HG02571 (cell line): ENCODE results near the gene BLOC1S2.
"Not testable (repeated sequence)": the region's sequence is repeated elsewhere in the genome, so short reads cannot be mapped to it uniquely, and the experiment has no call there.

Experiments
- ATAC-seq: cut with Tn5 transposase; IDR thresholded peaks from one replicate; pipeline ENCODE4 v1.9.1; 2021; ENCODE audit warnings: mild to moderate bottlenecking, moderate library complexity; ENCODE audit not compliant: unreplicated experiment

BLOC1S2 gene

GRCh38 chr10:100292300-100292699 is 5.8 kb upstream of the BLOC1S2 start:
- not testable (repeated sequence) for ATAC-seq

GRCh38 chr10:100291356-100291755 is 4.9 kb upstream of the BLOC1S2 start:
- no peak for ATAC-seq

GRCh38 chr10:100289641-100290040 is 3.2 kb upstream of the BLOC1S2 start:
- ATAC-seq = no peak

GRCh38 chr10:100288196-100288595 is 1.7 kb upstream of the BLOC1S2 start:
- no peak for ATAC-seq

DNA sequence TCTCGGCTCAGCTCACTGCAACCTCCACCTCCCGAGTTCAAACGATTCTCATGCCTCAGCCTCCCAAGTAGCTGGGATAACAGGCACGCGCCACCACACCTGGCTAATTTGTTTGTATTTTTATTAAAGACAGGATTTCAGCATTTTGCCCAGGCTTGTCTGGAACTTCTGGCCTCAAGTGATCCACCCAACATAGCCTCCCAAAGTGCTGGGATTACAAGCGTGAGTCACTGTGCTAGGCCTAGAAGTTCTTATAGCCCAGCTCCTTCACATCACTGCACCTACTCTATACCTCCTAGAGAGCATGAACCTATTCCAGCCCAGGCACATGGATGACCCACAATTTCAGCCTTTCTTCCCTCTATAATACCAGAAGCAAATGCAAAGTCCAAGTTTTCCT is 1.3 kb upstream of the BLOC1S2 start:
- ATAC-seq = no peak

- not testable (repeated sequence) for ATAC-seq
These were observed 1.2 kb downstream of the BLOC1S2 start for GRCh38 chr10:100285326-100285725.

DNA sequence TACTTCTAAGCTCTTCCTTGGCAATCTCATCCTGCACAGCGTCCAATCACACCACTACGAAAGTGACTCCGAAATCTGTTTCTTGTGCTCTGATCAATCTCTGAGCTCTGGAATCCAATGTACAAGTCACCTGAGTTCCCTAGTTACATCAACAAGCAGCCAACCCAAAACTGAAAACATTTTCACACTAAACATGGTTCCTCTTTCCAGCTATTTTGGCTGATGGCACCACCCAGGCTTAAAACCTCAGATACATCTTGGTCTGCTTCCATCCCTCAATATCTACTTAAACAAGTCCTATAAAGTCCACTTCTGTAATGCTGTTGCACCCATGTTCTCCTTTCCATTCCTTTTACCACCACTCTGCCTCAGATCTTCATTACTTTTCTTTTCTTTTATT is 3.6 kb downstream of the BLOC1S2 start:
- no peak for ATAC-seq

- ATAC-seq = not testable (repeated sequence)
These were observed 9.5 kb downstream of the BLOC1S2 start for GRCh38 chr10:100276971-100277370.

- peak; percentile 77 for ATAC-seq
These were observed 19.0 kb downstream of the BLOC1S2 start, which contains the start of gene CWF19L1 for GRCh38 chr10:100267239-100268104. Gene CWF19L1 (minus strand): TSS chr10:100267638. CDS start chr10:100267593, 45 bp downstream.

DNA sequence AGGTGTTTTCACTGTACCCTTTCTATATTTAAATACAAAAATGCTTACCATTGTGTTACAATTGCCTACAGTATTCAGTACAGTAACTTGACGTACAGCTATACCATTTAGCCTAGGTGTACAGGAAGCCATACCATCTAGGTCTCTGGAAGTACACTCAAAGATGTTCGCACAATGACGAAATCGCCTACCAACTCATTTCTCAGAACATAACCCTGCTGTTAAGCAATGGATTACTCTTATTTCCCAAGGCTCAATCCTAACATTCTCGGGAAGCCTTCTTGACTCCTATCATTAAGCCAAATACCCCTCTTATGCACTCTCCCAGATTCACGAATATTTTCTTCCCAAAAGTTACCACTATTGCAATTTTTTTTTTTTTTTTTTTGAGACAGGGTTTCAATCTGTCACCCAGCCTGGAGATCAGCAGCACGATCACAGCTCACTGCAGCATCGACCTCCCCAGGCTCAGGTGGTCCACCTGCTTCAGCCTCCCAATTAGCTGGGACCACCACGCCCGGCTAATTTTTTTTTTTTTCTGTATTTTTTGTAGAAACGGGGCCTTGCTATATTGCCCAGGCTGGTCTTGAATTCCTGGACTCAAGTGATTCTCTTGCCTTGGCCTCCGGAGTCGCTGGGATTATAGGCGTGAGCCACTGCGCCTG is 20.5 kb downstream of the BLOC1S2 start:
- ATAC-seq = no peak

DNA sequence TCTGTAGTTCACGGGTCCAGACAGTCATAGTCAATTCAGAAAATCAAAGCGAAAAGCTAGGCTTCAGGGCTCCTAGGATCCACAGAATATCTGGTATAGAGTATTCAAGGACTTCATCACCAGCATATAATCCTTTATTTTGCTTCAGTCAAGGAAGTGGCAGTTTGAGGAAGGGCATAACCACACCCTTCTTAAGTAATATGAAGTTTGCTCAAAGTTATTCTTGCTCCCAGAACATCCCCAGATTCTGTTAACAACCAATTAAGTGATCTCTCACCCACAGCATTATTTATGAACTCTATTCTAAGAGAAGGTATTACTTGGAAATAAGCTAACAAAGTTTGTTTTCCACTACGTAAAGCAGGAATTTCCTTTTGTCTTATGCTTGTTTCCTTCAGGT is 32.3 kb downstream of the BLOC1S2 start:
- no peak for ATAC-seq

DNA sequence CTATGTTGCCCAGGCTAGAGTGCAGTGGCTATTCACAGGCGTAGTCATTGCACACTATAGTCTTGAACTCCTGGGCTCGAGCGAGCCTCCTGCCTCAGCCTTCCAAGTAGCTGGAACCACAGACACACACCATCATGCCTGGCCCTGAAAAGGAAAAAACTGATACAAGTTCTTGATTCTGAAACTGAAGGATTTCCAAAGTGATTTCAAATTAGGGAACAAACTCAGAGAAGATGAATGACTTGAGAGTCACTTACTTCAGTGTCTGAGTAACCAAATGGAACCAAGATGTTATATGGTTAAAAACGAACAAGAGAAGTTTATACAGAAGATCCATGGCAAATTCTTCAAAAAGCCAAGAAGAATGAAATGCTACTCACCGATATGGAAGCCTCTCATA is 33.4 kb downstream of the BLOC1S2 start:
- no peak for ATAC-seq

DNA sequence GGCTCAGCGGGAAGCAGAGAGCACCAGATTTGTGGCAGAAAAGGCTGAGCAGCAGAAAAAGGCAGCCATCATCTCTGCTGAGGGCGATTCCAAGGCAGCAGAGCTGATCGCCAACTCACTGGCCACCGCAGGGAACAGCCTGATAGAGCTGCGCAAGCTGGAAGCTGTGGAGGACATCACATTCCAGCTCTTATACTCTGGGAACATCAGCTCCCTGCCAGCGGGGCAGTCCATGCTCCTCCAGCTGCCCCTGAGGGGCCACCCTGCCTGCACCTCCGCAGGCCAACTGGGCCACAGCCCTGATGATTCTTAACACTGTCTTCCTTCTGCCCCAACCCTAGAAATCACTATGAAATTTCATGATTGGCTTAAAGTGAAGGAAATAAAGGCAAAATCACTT is 37.7 kb downstream of the BLOC1S2 start:
- ATAC-seq = no peak

GRCh38 chr10:100245484-100246220 is 40.8 kb downstream of the BLOC1S2 start:
- ATAC-seq = no peak

- no peak for ATAC-seq
These were observed 46.6 kb downstream of the BLOC1S2 start for GRCh38 chr10:100239851-100240250.

DNA sequence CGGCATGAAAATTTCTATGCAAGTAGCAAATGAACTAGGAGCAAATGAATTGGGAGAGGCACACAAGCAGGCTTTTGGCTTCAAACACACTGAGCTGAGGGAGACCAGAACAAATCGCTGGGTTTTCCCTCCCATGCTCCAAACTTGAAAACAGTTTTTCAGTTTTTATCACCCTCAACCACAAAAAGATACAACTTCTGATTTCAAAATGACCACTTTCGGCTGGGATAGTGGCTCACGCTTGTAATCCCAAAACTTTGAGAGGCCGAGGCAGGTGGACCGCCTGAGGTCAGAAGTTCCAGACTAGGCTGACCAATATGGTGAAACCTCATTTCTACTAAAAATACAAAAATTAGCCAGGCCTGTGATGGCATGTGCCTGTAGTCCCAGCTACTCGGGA is 48.1 kb downstream of the BLOC1S2 start:
- ATAC-seq = peak; percentile 51

DNA sequence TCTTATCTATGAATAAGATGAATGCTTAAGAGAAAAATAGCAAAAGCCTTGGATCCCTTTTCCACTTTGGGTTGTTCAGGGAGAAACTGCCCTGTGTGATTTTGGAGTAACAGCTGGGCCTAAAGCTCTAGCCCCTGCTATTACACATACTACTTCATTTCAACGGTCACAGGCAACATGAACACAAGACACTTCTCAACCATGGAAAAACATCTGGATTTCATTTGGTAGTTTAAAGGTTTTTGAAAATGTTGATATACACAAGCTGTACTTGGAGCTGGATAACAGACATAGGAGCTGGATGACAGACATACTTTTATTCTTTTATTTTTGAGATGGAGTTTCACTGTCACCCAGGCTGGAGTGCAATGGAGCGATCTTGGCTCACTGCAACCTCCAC is 54.4 kb downstream of the BLOC1S2 start:
- no peak for ATAC-seq

DNA sequence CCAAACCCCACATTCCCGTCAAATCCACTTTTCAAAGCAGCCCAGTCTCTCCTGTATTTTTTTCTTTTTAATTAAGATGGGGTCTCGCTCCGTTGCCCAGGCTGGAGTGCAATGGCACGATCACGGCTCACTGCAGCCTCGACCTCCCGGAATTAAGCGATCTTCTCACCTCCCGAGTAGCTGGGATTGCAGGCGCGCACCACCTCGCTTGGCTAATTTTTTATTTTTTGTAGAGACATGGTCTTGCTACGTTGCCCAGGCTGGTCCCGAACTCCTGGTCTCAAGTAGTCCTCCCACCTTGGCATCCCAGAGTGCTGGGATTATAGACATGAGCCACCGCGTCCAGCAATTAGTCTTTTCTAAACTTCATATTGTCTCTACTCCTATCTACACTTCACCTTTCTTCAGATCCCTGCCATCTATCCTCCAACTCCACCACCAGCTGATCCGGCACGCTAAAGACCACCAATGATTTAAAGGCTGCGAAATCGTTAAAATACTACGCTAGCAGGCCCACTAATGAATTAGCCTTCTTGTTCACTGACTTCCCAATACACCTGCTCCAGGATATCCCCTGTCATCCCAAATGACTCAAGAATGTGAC is 56.6 kb downstream of the BLOC1S2 start:
- no peak for ATAC-seq

- ATAC-seq = no peak
These were observed 62.6 kb downstream of the BLOC1S2 start for GRCh38 chr10:100223879-100224278.
